Kidney (tissue), 14 donors: ENCODE results near the gene ADAMTS12. TPM values are rescaled to one million over a fixed set of nuclear protein-coding genes. Genes with fewer than 3 reads are reported as not detected.

Experiments used
- DNase-seq, 5 donors: peaks; one replicate each; pipeline ENCODE4 v3.0.0-alpha.2; 2013 to 2020
- FAIRE-seq: peaks from 2 replicates; lab custom pipeline; 2012; peaks lifted over from hg19 to GRCh38; lab: Jason Lieb, UNC
- H3K27ac ChIP-seq, 2 donors: one replicate each; pipeline ENCODE4 v1.7.0; 2013; ENCODE audit warnings: low read depth in 2 of 2, low read length in 2 of 2, inconsistent platforms in 1 of 2
- H3K27me3 ChIP-seq: one replicate; pipeline ENCODE4 v1.7.1; 2013; ENCODE audit warnings: low read length, inconsistent platforms; ENCODE audit not compliant: control insufficient read depth, insufficient read depth
- H3K36me3 ChIP-seq, 3 donors: one replicate each; pipeline versions ENCODE4 v1.7.0 to v1.7.1; 2013; ENCODE audit warnings: low read length in 3 of 3, control low read depth in 1 of 3, inconsistent platforms in 1 of 3; ENCODE audit not compliant: insufficient read depth in 3 of 3, control insufficient read depth in 2 of 3
- H3K4me1 ChIP-seq, 3 donors: one replicate each; pipeline versions ENCODE4 v1.7.0 to v1.7.1; 2013; ENCODE audit warnings: low read length in 3 of 3, inconsistent platforms in 1 of 3, low read depth in 1 of 3; ENCODE audit not compliant: control insufficient read depth in 2 of 3, insufficient read depth in 2 of 3
- H3K4me3 ChIP-seq, 3 donors: one replicate each; pipeline versions ENCODE4 v1.7.0 to v1.8.1; 2013; ENCODE audit warnings: low read length in 3 of 3, control low read depth in 1 of 3, inconsistent platforms in 1 of 3
- H3K9ac ChIP-seq, 3 donors: one replicate each; pipeline versions ENCODE4 v1.7.0 to v1.7.1; 2013; ENCODE audit warnings: low read length in 3 of 3, control low read depth in 1 of 3, inconsistent platforms in 1 of 3
- H3K9me3 ChIP-seq, 3 donors: one replicate each; pipeline versions ENCODE4 v1.7.0 to v1.7.1; 2013; ENCODE audit warnings: low read length in 3 of 3, control low read depth in 1 of 3, inconsistent platforms in 1 of 3; ENCODE audit not compliant: control insufficient read depth in 2 of 3, insufficient read depth in 1 of 3
- intact Hi-C: fragments of 100-400 bp; cut with DNase I; formaldehyde crosslinking; loops from one replicate; pipeline ENCODE4 v1.11.1; 2022
- polyA plus RNA-seq: library from polyadenylated mRNA; stranded (reverse); fragments of 350-450 nt; fragmentation: Illumina TruSeq; extraction: RNeasy Lipid Tissue Mini Kit (QIAGEN cat#74804); gene quantifications from one replicate; pipeline ENCODE4 v1.2.3, GENCODE V29; 2014; ENCODE audit warnings: low read depth, low replicate concordance; ENCODE audit not compliant: insufficient read depth
- total RNA-seq: library from RNA; stranded (reverse); fragmentation: NEBNext Ultra II Directional; extraction: Animal tissue kit (Norgen Biotek cat#: 25700); gene quantifications from one replicate; pipeline ENCODE4 v1.2.1, GENCODE V29; 2021
- TF ChIP-seq, protein P1 (sequence below): IDR thresholded peaks from 3 replicates; pipeline ENCODE4 v1.5.1; 2012; ENCODE audit warnings: mild to moderate bottlenecking, moderate library complexity, borderline replicate concordance; ENCODE audit not compliant: insufficient read depth; ENCODE audit errors: extremely low read depth
- donor health status: control.
- donor health status: control.
- donor health status: control.
- donor health status: control.
- donor health status: control.
- donor health status: DM: yes; HTN: yes; CAD: no.
- donor health status: Normal renal cell carcinoma (clear cell type).

ADAMTS12 gene
- total and polyA plus RNA-seq, 2 donors from 2014 or later, result 0.75 to 2.0 TPM

- no peak overlapping the region for H3K27ac ChIP-seq
- TF ChIP-seq, protein P1, sequence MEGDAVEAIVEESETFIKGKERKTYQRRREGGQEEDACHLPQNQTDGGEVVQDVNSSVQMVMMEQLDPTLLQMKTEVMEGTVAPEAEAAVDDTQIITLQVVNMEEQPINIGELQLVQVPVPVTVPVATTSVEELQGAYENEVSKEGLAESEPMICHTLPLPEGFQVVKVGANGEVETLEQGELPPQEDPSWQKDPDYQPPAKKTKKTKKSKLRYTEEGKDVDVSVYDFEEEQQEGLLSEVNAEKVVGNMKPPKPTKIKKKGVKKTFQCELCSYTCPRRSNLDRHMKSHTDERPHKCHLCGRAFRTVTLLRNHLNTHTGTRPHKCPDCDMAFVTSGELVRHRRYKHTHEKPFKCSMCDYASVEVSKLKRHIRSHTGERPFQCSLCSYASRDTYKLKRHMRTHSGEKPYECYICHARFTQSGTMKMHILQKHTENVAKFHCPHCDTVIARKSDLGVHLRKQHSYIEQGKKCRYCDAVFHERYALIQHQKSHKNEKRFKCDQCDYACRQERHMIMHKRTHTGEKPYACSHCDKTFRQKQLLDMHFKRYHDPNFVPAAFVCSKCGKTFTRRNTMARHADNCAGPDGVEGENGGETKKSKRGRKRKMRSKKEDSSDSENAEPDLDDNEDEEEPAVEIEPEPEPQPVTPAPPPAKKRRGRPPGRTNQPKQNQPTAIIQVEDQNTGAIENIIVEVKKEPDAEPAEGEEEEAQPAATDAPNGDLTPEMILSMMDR, result no peak
- H3K36me3 ChIP-seq, result no peaks in the 10 kb centered on the region
- H3K9me3 ChIP-seq, result no peaks in the 10 kb centered on the region
- DNase-seq (peak in 2 of 5 donors; percentile 32 to 60), FAIRE-seq (no peak)
- H3K27me3 ChIP-seq, result no peaks in the 10 kb centered on the region
- H3K4me3 ChIP-seq, result no peak overlapping the region
- H3K9ac ChIP-seq, result no peak overlapping the region
- intact Hi-C loops, result no loop called here
- peaks cover 0 to 7% (median 4%) of the 10 kb centered on the region in 3 donors for H3K4me1 ChIP-seq
Measured at GRCh38 chr5:33824516-33825195, 67.1 kb downstream of the ADAMTS12 start.

DNA sequence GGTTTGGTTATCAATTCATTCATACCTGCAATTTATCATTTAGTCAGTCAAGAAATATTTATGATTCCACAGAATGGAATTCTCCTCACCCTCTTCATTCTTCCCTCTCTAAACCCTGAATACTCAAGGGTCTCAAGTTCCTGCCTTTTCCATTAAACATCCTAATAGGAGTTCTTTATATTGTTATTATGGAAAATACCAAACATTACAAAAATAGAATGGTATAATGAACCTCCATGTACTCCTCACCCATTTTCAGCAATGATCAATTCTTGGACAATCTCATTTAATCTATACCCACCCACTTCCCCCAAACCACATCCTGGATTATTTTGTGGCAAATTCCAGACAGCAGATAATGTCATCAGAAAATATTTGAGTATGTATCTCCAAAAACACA is 74.5 kb downstream of the ADAMTS12 start:
- Histone ChIP-seq H3K36me3 (no peaks in the 10 kb centered on the region), H3K4me1 (no peaks in the 10 kb centered on the region), H3K27me3 (no peaks in the 10 kb centered on the region), H3K27ac (no peak overlapping the region), H3K9ac (no peak overlapping the region), H3K9me3 (no peaks in the 10 kb centered on the region), H3K4me3 (no peak overlapping the region)
- no peak for DNase-seq
- TF ChIP-seq, protein P1, result no peak
- intact Hi-C loops, result no loop called here
- no peak for FAIRE-seq

GRCh38 chr5:33816791-33817190 is 75.0 kb downstream of the ADAMTS12 start:
- H3K27ac ChIP-seq, result no peak overlapping the region
- FAIRE-seq, result no peak

More at GRCh38 chr5:33816791-33817190, 75.0 kb downstream of the ADAMTS12 start:
- DNase-seq, result peak in 2 of 5 donors; percentile 41 to 66
- Histone ChIP-seq H3K4me1 (no peaks in the 10 kb centered on the region), H3K36me3 (no peaks in the 10 kb centered on the region), H3K9ac (no peak overlapping the region), H3K27me3 (no peaks in the 10 kb centered on the region), H3K9me3 (no peaks in the 10 kb centered on the region), H3K4me3 (no peak overlapping the region)
- intact Hi-C loops, result no loop called here
- TF ChIP-seq, protein P1, result no peak
